GM19463 (cell line): ENCODE measurements around the gene STRN3.
"Not testable (repeated sequence)": the region's sequence is repeated elsewhere in the genome, so short reads cannot be mapped to it uniquely, and the experiment has no call there.

Experiments used
- ATAC-seq: cut with Tn5 transposase; IDR thresholded peaks from one replicate; pipeline ENCODE4 v1.9.1; 2021; ENCODE audit warnings: mild to moderate bottlenecking, moderate library complexity; ENCODE audit not compliant: unreplicated experiment

The STRN3 gene

DNA sequence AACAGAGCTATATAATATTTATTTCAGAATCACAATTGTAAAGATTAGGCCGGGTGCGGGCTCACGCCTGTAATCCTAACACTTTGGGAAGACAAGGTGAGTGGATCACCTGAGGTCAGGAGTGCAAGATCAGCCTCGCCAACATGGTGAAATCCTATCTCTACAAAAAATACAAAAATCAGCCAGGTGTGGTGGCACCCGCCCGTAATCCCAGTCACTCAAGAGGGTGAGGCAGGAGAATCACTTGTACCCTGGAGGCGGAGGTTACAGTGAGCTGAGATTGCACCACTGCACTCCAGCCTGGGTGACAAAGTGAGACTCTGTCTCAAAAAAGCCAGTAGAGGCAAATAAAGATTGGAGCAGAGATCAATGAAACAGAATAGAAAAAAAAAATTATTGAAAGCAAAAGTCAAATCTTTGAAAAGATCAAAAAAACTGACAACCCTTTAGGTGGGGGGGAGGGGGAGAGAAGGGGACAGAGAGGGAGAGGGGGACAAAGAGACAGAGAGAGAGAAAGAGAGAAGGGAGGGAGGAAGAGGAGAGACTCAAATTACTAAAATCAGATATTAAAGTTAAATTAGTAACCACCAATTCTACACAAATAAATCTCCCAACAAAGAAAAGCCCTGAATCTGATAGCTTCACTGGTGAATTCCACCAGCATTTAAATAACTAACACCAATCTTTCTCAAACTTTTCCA, 53.1 kb downstream of the STRN3 start:
- ATAC-seq = no peak

DNA sequence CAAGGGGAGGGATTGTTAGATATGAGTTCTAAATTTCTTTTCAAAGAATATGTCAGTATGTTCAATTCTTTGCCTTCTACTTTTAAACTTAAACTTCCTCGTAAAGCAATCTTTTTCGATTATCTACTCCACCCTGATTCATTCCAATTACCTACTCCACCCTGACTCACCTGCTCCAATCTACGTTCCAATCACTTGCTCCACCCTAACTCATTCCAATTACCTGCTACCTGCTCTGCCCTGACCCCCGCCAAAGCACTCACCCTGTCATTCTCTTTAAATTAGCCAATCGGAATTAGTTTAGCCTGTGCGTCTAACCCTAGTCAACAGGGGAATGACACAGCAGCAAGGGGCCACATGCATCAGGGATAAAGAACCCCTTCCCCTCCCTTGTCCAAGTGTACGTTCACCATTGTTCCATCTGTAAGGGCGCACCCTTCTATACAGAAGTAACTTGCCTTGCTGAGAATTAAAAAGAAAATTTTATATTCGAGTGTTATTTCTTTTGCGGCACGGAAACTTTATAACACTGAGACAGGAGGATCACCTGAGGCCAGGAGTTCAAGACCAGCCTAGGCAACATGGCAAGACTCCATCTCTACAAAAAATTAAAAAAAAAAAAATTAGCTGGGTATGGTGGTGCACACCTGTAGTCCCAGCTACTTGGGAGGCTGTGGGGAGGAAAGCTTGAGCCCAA, 54.0 kb downstream of the STRN3 start:
- ATAC-seq = not testable (repeated sequence)

- ATAC-seq = no peak
Measured at GRCh38 chr14:30971586-30971985, 54.6 kb downstream of the STRN3 start.

DNA sequence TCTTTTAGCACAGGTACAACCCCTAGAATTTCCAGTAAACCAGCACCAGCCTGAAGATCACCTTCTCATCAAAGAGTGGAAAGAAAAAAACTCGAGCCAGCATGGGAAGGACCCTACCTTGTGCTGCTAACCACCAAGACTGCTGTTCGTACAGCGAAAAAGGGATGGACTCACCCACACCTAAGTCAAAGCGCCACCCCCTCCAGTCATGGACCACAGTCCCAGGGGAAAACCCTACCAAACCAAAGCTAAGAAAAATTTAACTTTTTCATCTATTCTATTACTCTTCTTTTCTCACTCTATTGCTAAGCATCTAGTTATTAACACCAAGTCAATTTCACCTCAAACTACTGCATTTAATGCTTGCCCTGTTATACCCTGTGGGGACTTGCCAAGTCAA, 56.4 kb downstream of the STRN3 start:
- ATAC-seq = peak; percentile 94

GRCh38 chr14:30967364-30968098, 58.6 kb downstream of the STRN3 start:
- ATAC-seq = not testable (repeated sequence)

- ATAC-seq = no peak
Measured at GRCh38 chr14:30966415-30967363, 59.5 kb downstream of the STRN3 start.

- ATAC-seq = not testable (repeated sequence)
Measured at GRCh38 chr14:30965861-30966260, 60.3 kb downstream of the STRN3 start.

DNA sequence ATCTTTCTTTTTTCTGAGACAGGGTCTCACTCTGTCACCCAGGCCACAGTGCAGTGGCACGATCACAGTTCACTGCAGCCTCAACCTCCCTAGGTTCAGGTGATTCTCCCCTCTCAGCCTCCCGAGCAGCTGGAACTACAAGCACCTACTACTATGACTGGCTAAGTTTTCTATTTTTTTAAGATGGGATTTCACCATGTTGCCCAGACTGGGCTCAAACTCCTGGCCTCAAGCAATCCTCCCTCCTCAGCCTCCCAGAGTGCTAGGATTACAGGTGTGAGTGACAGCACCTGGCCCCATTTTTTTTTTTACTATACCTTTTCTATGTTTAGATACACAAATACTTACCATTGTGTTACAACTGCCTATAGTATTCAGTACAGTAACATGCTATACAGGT, 63.6 kb downstream of the STRN3 start:
- not testable (repeated sequence) for ATAC-seq

DNA sequence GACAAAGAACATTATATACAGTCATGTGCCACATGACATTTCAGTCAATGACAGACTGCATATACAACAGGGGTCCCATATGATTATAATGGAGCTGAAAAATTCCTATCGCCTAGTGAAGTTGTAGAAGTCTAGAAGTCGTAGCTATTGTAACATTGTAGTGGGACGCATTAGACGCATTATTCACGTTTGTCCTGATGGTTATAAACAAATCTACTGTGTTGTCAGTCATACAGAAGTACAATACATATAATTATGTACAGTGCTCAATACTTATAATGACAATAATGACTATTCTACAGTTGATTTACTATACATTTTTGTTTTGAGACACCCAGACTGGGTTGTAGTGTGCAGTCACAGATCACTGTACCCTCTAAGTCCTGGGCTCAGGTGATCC, 64.8 kb downstream of the STRN3 start:
- ATAC-seq = no peak

DNA sequence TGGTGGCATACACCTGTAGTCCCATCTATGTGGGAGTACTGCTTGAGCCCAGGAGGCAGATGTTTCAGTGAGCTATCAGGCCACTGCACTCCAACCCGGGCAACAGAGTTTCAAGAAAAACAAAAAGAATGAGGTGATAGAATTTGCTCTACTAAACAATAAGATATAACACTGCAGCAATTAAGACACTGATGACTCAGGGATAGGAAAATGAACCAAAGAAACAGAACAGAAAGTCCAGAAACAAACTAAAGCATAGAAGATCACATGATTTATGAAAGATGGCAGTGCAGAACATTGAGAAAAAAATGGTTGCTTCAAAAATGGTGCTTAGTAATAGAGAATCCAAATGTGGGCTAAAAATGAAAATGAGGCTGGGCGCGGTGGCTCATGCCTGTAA, 66.0 kb downstream of the STRN3 start:
- no peak for ATAC-seq

DNA sequence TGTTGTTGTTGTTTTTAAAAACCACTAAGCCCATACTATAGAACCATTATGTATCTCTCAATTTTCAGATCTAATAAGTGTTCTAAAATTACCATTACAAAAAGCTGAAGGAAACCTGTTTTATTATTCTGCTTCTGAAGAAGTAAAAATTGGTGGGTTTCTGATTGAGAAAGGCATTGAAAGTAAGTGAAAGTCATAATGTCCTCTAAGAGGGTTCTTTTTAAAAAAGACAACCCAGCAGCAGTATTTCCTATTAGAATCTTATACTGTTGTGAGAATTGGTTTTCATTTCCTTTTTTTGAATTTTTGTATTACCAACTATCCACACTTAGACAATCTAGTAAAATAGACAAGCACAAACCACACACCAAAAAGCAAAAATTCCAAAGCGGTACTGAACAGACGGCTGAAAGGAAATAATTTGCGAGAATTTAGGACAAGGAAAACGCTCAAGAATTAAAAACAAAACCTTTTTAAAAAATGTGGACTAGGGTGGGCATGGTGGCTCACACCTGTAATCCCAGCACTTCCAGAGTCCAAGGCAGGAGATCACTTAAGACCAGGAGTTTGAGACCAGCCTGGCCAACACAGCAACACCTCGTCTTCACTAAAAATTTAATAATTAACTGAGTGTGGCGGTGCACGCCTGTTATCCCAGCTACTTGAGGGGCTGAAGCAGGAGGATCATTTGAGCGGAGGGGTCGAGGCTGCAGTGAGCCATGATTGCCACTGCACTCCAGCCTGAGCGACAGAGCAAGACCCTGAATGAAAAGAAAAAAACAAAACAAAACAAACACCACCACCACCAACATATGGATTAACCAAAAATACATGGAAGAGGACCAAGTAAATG, 67.4 kb downstream of the STRN3 start:
- ATAC-seq = peak; percentile 23

- ATAC-seq = peak; percentile 85
Measured at GRCh38 chr14:30957813-30958370, 68.3 kb downstream of the STRN3 start.

- ATAC-seq = no peak
Measured at GRCh38 chr14:30949651-30950050, 76.5 kb downstream of the STRN3 start.

GRCh38 chr14:30943694-30944093, 82.5 kb downstream of the STRN3 start:
- no peak for ATAC-seq

- no peak for ATAC-seq
Measured at GRCh38 chr14:30940886-30941285, 85.3 kb downstream of the STRN3 start.

GRCh38 chr14:30938617-30939016, 87.6 kb downstream of the STRN3 start:
- no peak for ATAC-seq

DNA sequence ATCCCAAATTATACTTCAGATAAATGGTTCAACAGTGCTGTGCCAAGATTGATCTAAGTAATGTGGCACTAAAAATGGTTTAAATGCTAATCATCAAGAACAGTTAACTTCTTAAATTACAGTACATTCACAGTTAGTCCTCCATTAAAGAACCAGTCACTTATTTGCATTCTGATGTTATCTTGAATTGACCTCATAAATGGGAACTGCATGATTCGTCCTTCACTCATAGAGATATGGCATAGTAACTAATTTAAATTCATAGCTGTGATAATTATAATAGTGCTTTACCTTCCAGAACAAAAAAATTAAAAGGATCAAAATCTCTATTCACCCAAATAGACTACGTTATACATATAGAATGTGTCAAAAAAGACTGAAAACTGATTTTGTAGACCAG, 90.7 kb downstream of the STRN3 start:
- no peak for ATAC-seq

DNA sequence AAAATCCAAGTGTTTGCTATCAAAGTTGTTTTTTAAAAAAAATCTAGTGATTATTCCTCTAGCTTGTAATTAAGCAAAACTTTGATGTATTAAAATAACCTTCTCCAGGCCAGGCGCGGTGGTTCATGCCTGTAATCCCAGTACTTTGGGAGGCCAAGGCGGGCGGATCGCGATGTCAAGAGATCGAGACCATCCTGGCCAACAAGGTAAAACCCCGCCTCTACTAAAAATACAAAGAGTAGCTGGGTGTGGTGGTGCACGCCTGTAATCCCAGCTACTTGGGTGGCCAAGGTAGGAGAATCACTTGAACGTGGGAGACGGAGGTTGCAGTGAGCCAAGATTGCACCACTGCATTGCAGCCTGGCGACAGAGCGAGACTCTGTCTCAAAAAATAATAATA, 92.2 kb downstream of the STRN3 start:
- ATAC-seq = not testable (repeated sequence)

DNA sequence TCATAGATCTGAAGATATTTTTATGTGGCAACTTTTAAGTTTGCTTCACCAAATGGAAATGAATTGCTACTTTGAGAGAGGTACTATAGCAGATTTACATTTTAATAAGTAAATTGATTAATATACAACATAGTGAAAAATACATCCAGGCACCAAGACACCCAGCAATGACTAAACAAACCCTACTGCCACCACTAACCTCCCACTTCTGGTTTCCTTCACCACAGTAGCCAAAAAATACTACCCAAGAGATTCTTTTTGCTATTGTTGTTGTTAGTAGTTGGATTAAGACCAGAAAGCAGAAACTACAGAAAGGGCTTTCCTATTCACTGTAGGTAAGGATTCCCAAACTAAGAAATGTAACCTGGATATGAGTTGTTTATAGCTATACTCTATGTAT, 97.7 kb downstream of the STRN3 start:
- ATAC-seq = peak; percentile 60

DNA sequence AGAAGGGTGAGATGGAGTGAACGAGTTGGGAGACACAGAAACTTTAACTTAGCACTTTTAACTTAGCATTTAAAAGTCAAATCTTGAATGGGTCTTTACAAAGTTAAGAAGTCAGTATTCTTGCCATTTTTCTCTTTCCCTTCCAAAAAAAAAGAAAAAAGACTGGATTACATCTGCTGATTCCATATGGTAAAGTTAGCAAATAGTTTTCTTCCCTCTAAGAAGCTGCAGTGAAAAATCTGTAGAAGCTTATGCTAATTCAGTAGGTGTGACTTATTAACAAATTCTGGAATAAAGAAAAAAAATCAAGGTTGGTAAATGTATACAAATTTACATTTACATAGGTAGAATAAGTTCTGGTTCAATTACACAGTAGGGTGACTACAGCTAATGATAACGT, 100.9 kb downstream of the STRN3 start:
- no peak for ATAC-seq
